ENCODE data around the gene AATF.

- TF ChIP-seq ZSCAN32 (CRISPR knock-in tag; IDR thresholded peaks at IDR 0.05) (no peak), POLR2AphosphoS5 (IDR thresholded peaks at IDR 0.05; ENCODE audit: control insufficient read depth, insufficient read depth, low read depth, low read length) (no peak), ZC3H11A (IDR thresholded peaks at IDR 0.05; ENCODE audit: low read depth, low read length) (no peak), EP300 (IDR thresholded peaks at IDR 0.05; ENCODE audit: low read length) (no peak)
- TF ChIP-seq, protein P1, sequence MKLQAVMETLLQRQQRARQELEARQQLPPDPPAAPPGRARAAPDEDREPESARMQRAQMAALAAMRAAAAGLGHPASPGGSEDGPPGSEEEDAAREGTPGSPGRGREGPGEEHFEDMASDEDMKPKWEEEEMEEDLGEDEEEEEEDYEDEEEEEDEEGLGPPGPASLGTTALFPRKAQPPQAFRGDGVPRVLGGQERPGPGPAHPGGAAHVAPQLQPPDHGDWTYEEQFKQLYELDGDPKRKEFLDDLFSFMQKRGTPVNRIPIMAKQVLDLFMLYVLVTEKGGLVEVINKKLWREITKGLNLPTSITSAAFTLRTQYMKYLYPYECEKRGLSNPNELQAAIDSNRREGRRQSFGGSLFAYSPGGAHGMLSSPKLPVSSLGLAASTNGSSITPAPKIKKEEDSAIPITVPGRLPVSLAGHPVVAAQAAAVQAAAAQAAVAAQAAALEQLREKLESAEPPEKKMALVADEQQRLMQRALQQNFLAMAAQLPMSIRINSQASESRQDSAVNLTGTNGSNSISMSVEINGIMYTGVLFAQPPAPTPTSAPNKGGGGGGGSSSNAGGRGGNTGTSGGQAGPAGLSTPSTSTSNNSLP (IDR thresholded peaks at IDR 0.05; ENCODE audit: borderline replicate concordance, low read depth, low read length), result no peak
Measured at GRCh38 chr17:37045351-37045922, 96.7 kb downstream of the AATF start.
